Thyroid gland (tissue), 4 donors: ENCODE results near the gene UNC80.

Source experiments
- CTCF ChIP-seq, 6 experiments: fragments of 200-600 bp in 3 of 6; fragments of 450-650 bp in 3 of 6; sonication (generic) in 3 of 6; IDR thresholded peaks; one replicate each; pipeline ENCODE4 v1.5.1; 2016 to 2019; ENCODE audit warnings: antibody characterized with exemption in 6 of 6, mild to moderate bottlenecking in 2 of 6, inconsistent platforms in 1 of 6, moderate library complexity in 1 of 6
- POLR2A ChIP-seq, 2 donors: fragments of 450-650 bp; IDR thresholded peaks; one replicate each; pipeline ENCODE4 v1.6.1; 2017; ENCODE audit warnings: antibody characterized with exemption in 2 of 2, mild to moderate bottlenecking in 2 of 2, moderate library complexity in 1 of 2

- no peak for TF ChIP-seq CTCF (IDR thresholded peaks at IDR 0.05)
- no peak for TF ChIP-seq POLR2A (IDR thresholded peaks at IDR 0.05)
Measured at GRCh38 chr2:209900638-209901037, 129.0 kb downstream of the UNC80 start.
